SK-N-SH treated with all-trans-retinoic acid at 6 μM for 48 hours (cell line): ENCODE results near the gene DIAPH1.

Experiments used
- ATAC-seq: fragments of 200-7000 bp; cut with Tn5 transposase; 3 replicates; pipeline ENCODE4 v1.9.1; 2020; ENCODE audit warnings: mild to moderate bottlenecking, moderate library complexity
- ARNTL ChIP-seq: fragments of 450-650 bp; formaldehyde crosslinking; IDR thresholded peaks from 2 replicates; pipeline ENCODE4 v1.5.0; 2020; ENCODE audit warnings: low read depth, mild to moderate bottlenecking, moderate library complexity, borderline replicate concordance
- CSRNP3 ChIP-seq: fragments of 250-450 bp; sonication (Bioruptor Pico); IDR thresholded peaks from 2 replicates; pipeline ENCODE4 v1.5.1; 2021; ENCODE audit warnings: mild to moderate bottlenecking, moderate library complexity
- ESRRG ChIP-seq: fragments of 250-450 bp; sonication (Bioruptor Pico); IDR thresholded peaks from 2 replicates; pipeline ENCODE4 v1.6.1; 2021; ENCODE audit warnings: mild to moderate bottlenecking
- GLIS3 ChIP-seq: fragments of 250-450 bp; sonication (Bioruptor Pico); IDR thresholded peaks from 2 replicates; pipeline ENCODE4 v1.5.0; 2020; ENCODE audit warnings: mild to moderate bottlenecking, moderate library complexity
- ISL1 ChIP-seq: fragments of 250-450 bp; sonication (Bioruptor Pico); IDR thresholded peaks from 2 replicates; pipeline ENCODE4 v2.1.2; 2022; ENCODE audit warnings: mild to moderate bottlenecking, moderate library complexity
- PATZ1 ChIP-seq: fragments of 250-450 bp; sonication (Bioruptor Pico); IDR thresholded peaks from 2 replicates; pipeline ENCODE4 v1.8.0; 2020; ENCODE audit warnings: mild to moderate bottlenecking, moderate library complexity, borderline replicate concordance
- PPARA ChIP-seq: fragments of 250-450 bp; sonication (Bioruptor Pico); IDR thresholded peaks from 2 replicates; pipeline ENCODE4 v1.5.0; 2020; ENCODE audit warnings: mild to moderate bottlenecking, borderline replicate concordance
- RARB ChIP-seq: fragments of 250-450 bp; sonication (Bioruptor Pico); IDR thresholded peaks from 2 replicates; pipeline ENCODE4 v1.8.0; 2021; ENCODE audit warnings: mild to moderate bottlenecking, moderate library complexity
- SNAI2 ChIP-seq: fragments of 250-450 bp; sonication (Bioruptor Pico); IDR thresholded peaks from 2 replicates; pipeline ENCODE4 v1.5.0; 2020; ENCODE audit warnings: mild to moderate bottlenecking, moderate library complexity
- TCF4 ChIP-seq: fragments of 250-450 bp; sonication (Bioruptor Pico); IDR thresholded peaks from 2 replicates; pipeline ENCODE4 v1.8.0; 2021; ENCODE audit warnings: mild to moderate bottlenecking, moderate library complexity, borderline replicate concordance
- TOX ChIP-seq: fragments of 250-450 bp; sonication (Bioruptor Pico); IDR thresholded peaks from 2 replicates; pipeline ENCODE4 v1.8.0; 2021; ENCODE audit warnings: mild to moderate bottlenecking, moderate library complexity, borderline replicate concordance
- ZC3H10 ChIP-seq: fragments of 250-450 bp; sonication (Bioruptor Pico); IDR thresholded peaks from 2 replicates; pipeline ENCODE4 v1.5.1; 2021; ENCODE audit warnings: mild to moderate bottlenecking, moderate library complexity
- ZFP30 ChIP-seq: fragments of 450-650 bp; formaldehyde crosslinking; IDR thresholded peaks from 2 replicates; pipeline ENCODE4 v1.5.0; 2022; ENCODE audit warnings: mild to moderate bottlenecking, moderate library complexity
- ZNF565 ChIP-seq: fragments of 450-650 bp; formaldehyde crosslinking; conservative IDR thresholded peaks from 2 replicates; pipeline ENCODE4 v1.5.0; 2020; ENCODE audit warnings: low read depth, mild to moderate bottlenecking, moderate library complexity
- ZNF70 ChIP-seq: fragments of 450-650 bp; formaldehyde crosslinking; IDR thresholded peaks from 2 replicates; pipeline ENCODE4 v1.5.0; 2020; ENCODE audit warnings: mild to moderate bottlenecking, moderate library complexity
- ZNF8 ChIP-seq: fragments of 450-650 bp; formaldehyde crosslinking; IDR thresholded peaks from 2 replicates; pipeline ENCODE4 v1.5.0; 2020; ENCODE audit warnings: mild to moderate bottlenecking, moderate library complexity
- TF ChIP-seq, protein P1 (sequence below): fragments of 250-450 bp; sonication (Bioruptor Pico); IDR thresholded peaks from 2 replicates; pipeline ENCODE4 v1.8.0; 2021; ENCODE audit warnings: low read depth, mild to moderate bottlenecking, moderate library complexity, borderline replicate concordance
- TF ChIP-seq, protein P2 (sequence below): fragments of 250-450 bp; sonication (Bioruptor Pico); IDR thresholded peaks from 2 replicates; pipeline ENCODE4 v1.5.1; 2020; ENCODE audit warnings: low read depth, mild to moderate bottlenecking, moderate library complexity
- TF ChIP-seq, protein P3 (sequence below): fragments of 250-450 bp; sonication (Bioruptor Pico); IDR thresholded peaks from 2 replicates; pipeline ENCODE4 v1.5.0; 2020; ENCODE audit warnings: mild to moderate bottlenecking, moderate library complexity

DIAPH1 gene

DNA sequence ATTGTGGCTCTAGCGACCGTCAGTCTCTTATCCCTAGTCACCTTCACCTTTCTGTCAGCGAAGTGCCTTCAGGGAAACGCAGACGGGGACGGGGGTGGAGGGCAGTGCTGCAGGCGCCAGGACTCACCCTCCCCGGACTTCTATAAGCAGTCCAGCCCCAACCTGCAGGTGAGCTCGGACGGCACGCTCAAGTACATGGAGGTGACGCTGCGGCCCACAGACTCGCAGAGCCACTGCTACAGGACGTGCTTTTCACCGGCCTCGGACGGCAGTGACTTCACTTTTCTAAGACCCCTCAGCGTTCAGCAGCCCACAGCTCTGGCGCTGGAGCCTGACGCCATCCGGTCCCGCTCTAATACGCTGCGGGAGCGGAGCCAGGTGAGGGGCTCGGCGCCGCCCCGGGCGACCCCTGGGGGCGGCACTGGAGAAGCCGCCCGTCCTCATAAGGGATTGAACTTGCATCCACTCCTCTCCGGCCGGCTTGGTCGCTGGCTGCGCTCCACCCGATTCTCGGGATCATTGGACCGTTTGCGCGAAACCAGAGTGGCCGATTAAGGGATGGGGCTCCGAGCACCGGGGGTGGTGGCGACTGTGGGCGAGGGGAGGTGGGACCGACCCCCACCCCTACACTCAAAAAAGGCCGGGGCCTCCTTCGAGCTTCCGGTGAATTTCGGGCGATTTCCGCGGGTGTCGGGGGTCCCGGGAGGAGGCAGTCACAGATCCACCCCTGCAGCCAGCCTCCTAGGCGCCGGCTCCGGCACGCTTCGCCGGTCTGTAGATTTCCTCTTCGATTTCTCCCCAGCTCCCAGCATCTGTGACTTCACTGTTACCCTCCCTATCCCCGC lies 127.3 kb downstream of the DIAPH1 start:
- TF ChIP-seq SNAI2 (no peak), ZFP30 (CRISPR knock-in tag) (no peak), ZC3H10 (CRISPR knock-in tag) (no peak), GLIS3 (CRISPR knock-in tag) (no peak), PPARA (CRISPR knock-in tag) (no peak), ARNTL (CRISPR knock-in tag) (no peak), TCF4 (no peak), PATZ1 (no peak), ESRRG (CRISPR knock-in tag) (no peak)
- TF ChIP-seq, protein P1, sequence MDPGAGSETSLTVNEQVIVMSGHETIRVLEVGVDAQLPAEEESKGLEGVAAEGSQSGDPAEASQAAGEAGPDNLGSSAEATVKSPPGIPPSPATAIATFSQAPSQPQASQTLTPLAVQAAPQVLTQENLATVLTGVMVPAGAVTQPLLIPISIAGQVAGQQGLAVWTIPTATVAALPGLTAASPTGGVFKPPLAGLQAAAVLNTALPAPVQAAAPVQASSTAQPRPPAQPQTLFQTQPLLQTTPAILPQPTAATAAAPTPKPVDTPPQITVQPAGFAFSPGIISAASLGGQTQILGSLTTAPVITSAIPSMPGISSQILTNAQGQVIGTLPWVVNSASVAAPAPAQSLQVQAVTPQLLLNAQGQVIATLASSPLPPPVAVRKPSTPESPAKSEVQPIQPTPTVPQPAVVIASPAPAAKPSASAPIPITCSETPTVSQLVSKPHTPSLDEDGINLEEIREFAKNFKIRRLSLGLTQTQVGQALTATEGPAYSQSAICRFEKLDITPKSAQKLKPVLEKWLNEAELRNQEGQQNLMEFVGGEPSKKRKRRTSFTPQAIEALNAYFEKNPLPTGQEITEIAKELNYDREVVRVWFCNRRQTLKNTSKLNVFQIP (CRISPR knock-in tag), result no peak
- TF ChIP-seq, protein P2, sequence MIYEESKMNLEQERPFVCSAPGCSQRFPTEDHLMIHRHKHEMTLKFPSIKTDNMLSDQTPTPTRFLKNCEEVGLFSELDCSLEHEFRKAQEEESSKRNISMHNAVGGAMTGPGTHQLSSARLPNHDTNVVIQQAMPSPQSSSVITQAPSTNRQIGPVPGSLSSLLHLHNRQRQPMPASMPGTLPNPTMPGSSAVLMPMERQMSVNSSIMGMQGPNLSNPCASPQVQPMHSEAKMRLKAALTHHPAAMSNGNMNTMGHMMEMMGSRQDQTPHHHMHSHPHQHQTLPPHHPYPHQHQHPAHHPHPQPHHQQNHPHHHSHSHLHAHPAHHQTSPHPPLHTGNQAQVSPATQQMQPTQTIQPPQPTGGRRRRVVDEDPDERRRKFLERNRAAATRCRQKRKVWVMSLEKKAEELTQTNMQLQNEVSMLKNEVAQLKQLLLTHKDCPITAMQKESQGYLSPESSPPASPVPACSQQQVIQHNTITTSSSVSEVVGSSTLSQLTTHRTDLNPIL (CRISPR knock-in tag), result no peak
- TF ChIP-seq, all 23 proteins: peak for 0
- ATAC-seq, result no peak

GRCh38 chr5:141490771-141491170 lies 128.0 kb downstream of the DIAPH1 start:
- no peak for ATAC-seq
- no peak for TF ChIP-seq CSRNP3 (CRISPR knock-in tag)
- no peak for TF ChIP-seq ISL1 (CRISPR knock-in tag)
- TF ChIP-seq, protein P3, sequence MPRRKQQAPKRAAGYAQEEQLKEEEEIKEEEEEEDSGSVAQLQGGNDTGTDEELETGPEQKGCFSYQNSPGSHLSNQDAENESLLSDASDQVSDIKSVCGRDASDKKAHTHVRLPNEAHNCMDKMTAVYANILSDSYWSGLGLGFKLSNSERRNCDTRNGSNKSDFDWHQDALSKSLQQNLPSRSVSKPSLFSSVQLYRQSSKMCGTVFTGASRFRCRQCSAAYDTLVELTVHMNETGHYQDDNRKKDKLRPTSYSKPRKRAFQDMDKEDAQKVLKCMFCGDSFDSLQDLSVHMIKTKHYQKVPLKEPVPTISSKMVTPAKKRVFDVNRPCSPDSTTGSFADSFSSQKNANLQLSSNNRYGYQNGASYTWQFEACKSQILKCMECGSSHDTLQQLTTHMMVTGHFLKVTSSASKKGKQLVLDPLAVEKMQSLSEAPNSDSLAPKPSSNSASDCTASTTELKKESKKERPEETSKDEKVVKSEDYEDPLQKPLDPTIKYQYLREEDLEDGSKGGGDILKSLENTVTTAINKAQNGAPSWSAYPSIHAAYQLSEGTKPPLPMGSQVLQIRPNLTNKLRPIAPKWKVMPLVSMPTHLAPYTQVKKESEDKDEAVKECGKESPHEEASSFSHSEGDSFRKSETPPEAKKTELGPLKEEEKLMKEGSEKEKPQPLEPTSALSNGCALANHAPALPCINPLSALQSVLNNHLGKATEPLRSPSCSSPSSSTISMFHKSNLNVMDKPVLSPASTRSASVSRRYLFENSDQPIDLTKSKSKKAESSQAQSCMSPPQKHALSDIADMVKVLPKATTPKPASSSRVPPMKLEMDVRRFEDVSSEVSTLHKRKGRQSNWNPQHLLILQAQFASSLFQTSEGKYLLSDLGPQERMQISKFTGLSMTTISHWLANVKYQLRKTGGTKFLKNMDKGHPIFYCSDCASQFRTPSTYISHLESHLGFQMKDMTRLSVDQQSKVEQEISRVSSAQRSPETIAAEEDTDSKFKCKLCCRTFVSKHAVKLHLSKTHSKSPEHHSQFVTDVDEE (CRISPR knock-in tag), result no peak
- TF ChIP-seq ESRRG (CRISPR knock-in tag), result no peak
- TF ChIP-seq RARB (CRISPR knock-in tag), result no peak
- TF ChIP-seq, protein P2 (CRISPR knock-in tag), result no peak
- TF ChIP-seq ZNF565, result no peak
- no peak for TF ChIP-seq TOX
- TF ChIP-seq, protein P1 (CRISPR knock-in tag), result no peak
- TF ChIP-seq ZNF8 (CRISPR knock-in tag), result no peak
- no peak for TF ChIP-seq ZNF70 (CRISPR knock-in tag)
